Superior temporal gyrus (tissue), 1 donor: Measurements from ENCODE around the gene PRR23E.

Source experiments
- DNase-seq: peaks from one replicate; pipeline ENCODE4 v3.0.0-alpha.2; 2016; ENCODE audit errors: extremely low spot score

Gene PRR23E

GRCh38 chr3:127192576-127193232 is at the start of gene PRR23E:
PRR23E (plus strand) TSS chr3:127193131; CDS start chr3:127196686, 3,555 bp downstream.
- DNase-seq, result no peak

- no peak for DNase-seq
These were observed 49.8 kb upstream of the PRR23E start for GRCh38 chr3:127143172-127143571.

GRCh38 chr3:127144631-127145030 is 48.3 kb upstream of the PRR23E start:
- DNase-seq, result no peak

GRCh38 chr3:127145266-127145665 is 47.7 kb upstream of the PRR23E start:
- no peak for DNase-seq

GRCh38 chr3:127147291-127147885 is 45.5 kb upstream of the PRR23E start:
- DNase-seq, result no peak

GRCh38 chr3:127149621-127150310 is 43.2 kb upstream of the PRR23E start:
- DNase-seq, result no peak

- no peak for DNase-seq
These were observed 42.2 kb upstream of the PRR23E start for GRCh38 chr3:127150513-127151250.

GRCh38 chr3:127151251-127151564 is 41.7 kb upstream of the PRR23E start:
- DNase-seq, result no peak

- no peak for DNase-seq
These were observed 40.8 kb upstream of the PRR23E start for GRCh38 chr3:127151992-127152650.

GRCh38 chr3:127152684-127153505 is 40.0 kb upstream of the PRR23E start:
- no peak for DNase-seq

- no peak for DNase-seq
These were observed 39.5 kb upstream of the PRR23E start for GRCh38 chr3:127153506-127153815.

GRCh38 chr3:127156338-127157050 is 36.4 kb upstream of the PRR23E start:
- DNase-seq, result no peak

- no peak for DNase-seq
These were observed 35.6 kb upstream of the PRR23E start for GRCh38 chr3:127157171-127157828.

GRCh38 chr3:127158614-127159229 is 34.2 kb upstream of the PRR23E start:
- no peak for DNase-seq

- no peak for DNase-seq
These were observed 33.4 kb upstream of the PRR23E start for GRCh38 chr3:127159543-127159942.

- DNase-seq, result no peak
These were observed 31.7 kb upstream of the PRR23E start for GRCh38 chr3:127161236-127161635.

GRCh38 chr3:127161973-127162579 is 30.9 kb upstream of the PRR23E start:
- DNase-seq, result no peak

GRCh38 chr3:127162947-127163645 is 29.8 kb upstream of the PRR23E start:
- no peak for DNase-seq

GRCh38 chr3:127164615-127165014 is 28.3 kb upstream of the PRR23E start:
- DNase-seq, result no peak
